K562 (cell line): Measurements from ENCODE around the gene ULBP1.

Source experiments
- FOS ChIP-seq: IDR thresholded peaks from 3 replicates; pipeline ENCODE4 v1.6.1; 2011; ENCODE audit not compliant: insufficient read length; ENCODE audit errors: extremely low read depth
- FOXJ3 ChIP-seq: sonication (generic); formaldehyde crosslinking; IDR thresholded peaks from 2 replicates; pipeline ENCODE4 v1.4.0; 2020; ENCODE audit warnings: mild to moderate bottlenecking, missing genetic modification reagents
- FUS ChIP-seq: fragments of 200-400 bp; formaldehyde crosslinking; optimal IDR thresholded peaks from 2 replicates; pipeline ENCODE3; 2017; ENCODE audit warnings: low read depth, low read length
- ILF3 ChIP-seq: fragments of 450-650 bp; IDR thresholded peaks from 2 replicates; pipeline ENCODE4 v1.6.1; 2018; ENCODE audit warnings: antibody characterized with exemption, mild to moderate bottlenecking, moderate library complexity, borderline replicate concordance
- KDM4B ChIP-seq, 2 experiments: fragments of 450-650 bp in 1 of 2; sonication (generic) in 1 of 2; IDR thresholded peaks; 2 replicates each; pipeline ENCODE4 v1.6.1; 2016 to 2017; ENCODE audit warnings: borderline replicate concordance in 2 of 2, antibody characterized with exemption in 1 of 2, low read depth in 1 of 2, mild to moderate bottlenecking in 1 of 2
- NFE2L1 ChIP-seq: fragments of 450-650 bp; IDR thresholded peaks from 2 replicates; pipeline ENCODE4 v1.6.1; 2016; ENCODE audit warnings: missing genetic modification characterization, low read depth, mild to moderate bottlenecking, missing compliant biosample characterization, moderate library complexity, borderline replicate concordance
- NR3C1 ChIP-seq: sonication (generic); formaldehyde crosslinking; IDR thresholded peaks from 2 replicates; pipeline ENCODE4 v1.8.1; 2022; ENCODE audit warnings: missing genetic modification reagents
- TBP ChIP-seq: optimal IDR thresholded peaks from 2 replicates; pipeline ENCODE3; 2011; ENCODE audit warnings: low read depth, low read length, improper control_type of control experiment
- TF ChIP-seq, protein P1 (sequence below), 3 experiments: IDR thresholded peaks in 2 of 3; conservative IDR thresholded peaks in 1 of 3; 2 replicates each; pipeline ENCODE4 v1.5.1; 2011 to 2012; ENCODE audit warnings: low read length in 3 of 3, mild to moderate bottlenecking in 3 of 3, control low read depth in 2 of 3, improper control_type of control experiment in 1 of 3, inconsistent platforms in 1 of 3, low read depth in 1 of 3, mixed read lengths in 1 of 3, moderate library complexity in 1 of 3; ENCODE audit not compliant: insufficient read depth in 2 of 3
- TF ChIP-seq, protein P2 (sequence below): sonication (generic); formaldehyde crosslinking; IDR thresholded peaks from 2 replicates; pipeline ENCODE4 v1.8.1; 2022; ENCODE audit warnings: missing genetic modification reagents
- TF ChIP-seq, protein P3 (sequence below): fragments of 150-350 bp; IDR thresholded peaks from 2 replicates; pipeline ENCODE4 v1.6.1; 2014; ENCODE audit warnings: low read depth, mild to moderate bottlenecking, low read length, borderline replicate concordance
- TF ChIP-seq, protein P4 (sequence below): fragments of 450-650 bp; formaldehyde crosslinking; IDR thresholded peaks from 2 replicates; pipeline ENCODE4 v1.4.0; 2020; ENCODE audit warnings: mild to moderate bottlenecking, moderate library complexity

DNA sequence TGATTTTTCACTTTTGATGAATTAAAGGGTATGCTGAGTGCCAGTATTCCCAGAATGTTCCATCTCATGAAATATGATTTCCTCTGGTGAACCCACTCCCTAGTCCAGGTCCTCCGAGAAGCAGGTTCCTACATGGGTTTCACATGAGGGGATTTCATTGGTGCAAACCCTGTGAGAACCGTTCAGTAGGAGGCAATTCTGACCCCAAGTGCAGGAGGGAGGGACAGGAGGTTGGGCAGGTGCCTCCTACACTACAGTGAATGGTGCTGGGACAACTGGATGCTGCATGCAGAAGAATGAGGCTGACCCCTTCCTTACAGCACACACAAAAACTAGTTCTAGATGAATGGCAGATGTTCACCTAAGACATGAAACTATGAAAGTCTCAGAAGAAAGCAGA lies 27.0 kb upstream of the ULBP1 start:
- TF ChIP-seq NR3C1 (CRISPR knock-in tag), result no peak
- TF ChIP-seq, protein P1, sequence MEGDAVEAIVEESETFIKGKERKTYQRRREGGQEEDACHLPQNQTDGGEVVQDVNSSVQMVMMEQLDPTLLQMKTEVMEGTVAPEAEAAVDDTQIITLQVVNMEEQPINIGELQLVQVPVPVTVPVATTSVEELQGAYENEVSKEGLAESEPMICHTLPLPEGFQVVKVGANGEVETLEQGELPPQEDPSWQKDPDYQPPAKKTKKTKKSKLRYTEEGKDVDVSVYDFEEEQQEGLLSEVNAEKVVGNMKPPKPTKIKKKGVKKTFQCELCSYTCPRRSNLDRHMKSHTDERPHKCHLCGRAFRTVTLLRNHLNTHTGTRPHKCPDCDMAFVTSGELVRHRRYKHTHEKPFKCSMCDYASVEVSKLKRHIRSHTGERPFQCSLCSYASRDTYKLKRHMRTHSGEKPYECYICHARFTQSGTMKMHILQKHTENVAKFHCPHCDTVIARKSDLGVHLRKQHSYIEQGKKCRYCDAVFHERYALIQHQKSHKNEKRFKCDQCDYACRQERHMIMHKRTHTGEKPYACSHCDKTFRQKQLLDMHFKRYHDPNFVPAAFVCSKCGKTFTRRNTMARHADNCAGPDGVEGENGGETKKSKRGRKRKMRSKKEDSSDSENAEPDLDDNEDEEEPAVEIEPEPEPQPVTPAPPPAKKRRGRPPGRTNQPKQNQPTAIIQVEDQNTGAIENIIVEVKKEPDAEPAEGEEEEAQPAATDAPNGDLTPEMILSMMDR (IDR thresholded peaks at IDR 0.05 in 2 of 3, conservative IDR thresholded peaks at IDR 0.05 in 1 of 3; ENCODE audit: insufficient read depth in 2 of 3, low read depth in 1 of 3, low read length in 3 of 3), result no peak
- TF ChIP-seq ILF3, result no peak
- TF ChIP-seq KDM4B (IDR thresholded peaks at IDR 0.05; ENCODE audit: borderline replicate concordance in 2 of 2, low read depth in 1 of 2), result no peak
- TF ChIP-seq, protein P2, sequence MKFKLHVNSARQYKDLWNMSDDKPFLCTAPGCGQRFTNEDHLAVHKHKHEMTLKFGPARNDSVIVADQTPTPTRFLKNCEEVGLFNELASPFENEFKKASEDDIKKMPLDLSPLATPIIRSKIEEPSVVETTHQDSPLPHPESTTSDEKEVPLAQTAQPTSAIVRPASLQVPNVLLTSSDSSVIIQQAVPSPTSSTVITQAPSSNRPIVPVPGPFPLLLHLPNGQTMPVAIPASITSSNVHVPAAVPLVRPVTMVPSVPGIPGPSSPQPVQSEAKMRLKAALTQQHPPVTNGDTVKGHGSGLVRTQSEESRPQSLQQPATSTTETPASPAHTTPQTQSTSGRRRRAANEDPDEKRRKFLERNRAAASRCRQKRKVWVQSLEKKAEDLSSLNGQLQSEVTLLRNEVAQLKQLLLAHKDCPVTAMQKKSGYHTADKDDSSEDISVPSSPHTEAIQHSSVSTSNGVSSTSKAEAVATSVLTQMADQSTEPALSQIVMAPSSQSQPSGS, result no peak
- TF ChIP-seq, protein P3, sequence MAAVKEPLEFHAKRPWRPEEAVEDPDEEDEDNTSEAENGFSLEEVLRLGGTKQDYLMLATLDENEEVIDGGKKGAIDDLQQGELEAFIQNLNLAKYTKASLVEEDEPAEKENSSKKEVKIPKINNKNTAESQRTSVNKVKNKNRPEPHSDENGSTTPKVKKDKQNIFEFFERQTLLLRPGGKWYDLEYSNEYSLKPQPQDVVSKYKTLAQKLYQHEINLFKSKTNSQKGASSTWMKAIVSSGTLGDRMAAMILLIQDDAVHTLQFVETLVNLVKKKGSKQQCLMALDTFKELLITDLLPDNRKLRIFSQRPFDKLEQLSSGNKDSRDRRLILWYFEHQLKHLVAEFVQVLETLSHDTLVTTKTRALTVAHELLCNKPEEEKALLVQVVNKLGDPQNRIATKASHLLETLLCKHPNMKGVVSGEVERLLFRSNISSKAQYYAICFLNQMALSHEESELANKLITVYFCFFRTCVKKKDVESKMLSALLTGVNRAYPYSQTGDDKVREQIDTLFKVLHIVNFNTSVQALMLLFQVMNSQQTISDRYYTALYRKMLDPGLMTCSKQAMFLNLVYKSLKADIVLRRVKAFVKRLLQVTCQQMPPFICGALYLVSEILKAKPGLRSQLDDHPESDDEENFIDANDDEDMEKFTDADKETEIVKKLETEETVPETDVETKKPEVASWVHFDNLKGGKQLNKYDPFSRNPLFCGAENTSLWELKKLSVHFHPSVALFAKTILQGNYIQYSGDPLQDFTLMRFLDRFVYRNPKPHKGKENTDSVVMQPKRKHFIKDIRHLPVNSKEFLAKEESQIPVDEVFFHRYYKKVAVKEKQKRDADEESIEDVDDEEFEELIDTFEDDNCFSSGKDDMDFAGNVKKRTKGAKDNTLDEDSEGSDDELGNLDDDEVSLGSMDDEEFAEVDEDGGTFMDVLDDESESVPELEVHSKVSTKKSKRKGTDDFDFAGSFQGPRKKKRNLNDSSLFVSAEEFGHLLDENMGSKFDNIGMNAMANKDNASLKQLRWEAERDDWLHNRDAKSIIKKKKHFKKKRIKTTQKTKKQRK, result no peak
- TF ChIP-seq FUS, result no peak
- TF ChIP-seq NFE2L1 (tag), result no peak
- no peak for TF ChIP-seq FOS
- no peak for TF ChIP-seq FOXJ3
- TF ChIP-seq, protein P4, sequence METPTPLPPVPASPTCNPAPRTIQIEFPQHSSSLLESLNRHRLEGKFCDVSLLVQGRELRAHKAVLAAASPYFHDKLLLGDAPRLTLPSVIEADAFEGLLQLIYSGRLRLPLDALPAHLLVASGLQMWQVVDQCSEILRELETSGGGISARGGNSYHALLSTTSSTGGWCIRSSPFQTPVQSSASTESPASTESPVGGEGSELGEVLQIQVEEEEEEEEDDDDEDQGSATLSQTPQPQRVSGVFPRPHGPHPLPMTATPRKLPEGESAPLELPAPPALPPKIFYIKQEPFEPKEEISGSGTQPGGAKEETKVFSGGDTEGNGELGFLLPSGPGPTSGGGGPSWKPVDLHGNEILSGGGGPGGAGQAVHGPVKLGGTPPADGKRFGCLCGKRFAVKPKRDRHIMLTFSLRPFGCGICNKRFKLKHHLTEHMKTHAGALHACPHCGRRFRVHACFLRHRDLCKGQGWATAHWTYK (CRISPR knock-in tag), result no peak
- TF ChIP-seq TBP, result no peak
